ENCODE results near the gene RALGAPA2. TPM values are rescaled to one million over a fixed set of nuclear protein-coding genes. Genes with fewer than 3 reads are reported as not detected.

RALGAPA2 gene
- total RNA-seq, 3 donors from 2014 or later (not counting 1 experiment from before 2014, with no cell fraction given) = 26.6 to 33.9 (median 33.1) TPM

- intact Hi-C loops (cut with micrococcal nuclease) = no loop called here
- no peak for ATAC-seq
- Mint-ChIP-seq H3K4me1 (no peaks in the 10 kb centered on the region), H3K4me3 (no peak overlapping the region), H3K27me3 (ENCODE audit: low read depth in 2 of 2) (no peaks in the 10 kb centered on the region), H3K36me3 (peaks cover 17% of the 10 kb centered on the region), H3K27ac (no peak overlapping the region), H3K9me3 (no peaks in the 10 kb centered on the region)
- H3K4me1 ChIP-seq (ENCODE audit: control insufficient read depth, insufficient read depth, low read length) = no peaks in the 10 kb centered on the region
- H3K9me3 ChIP-seq (ENCODE audit: control insufficient read depth, insufficient read depth, low read length) = no peaks in the 10 kb centered on the region
- 74% methylated on average over 3 of the region's 8 CpGs for WGBS (ENCODE audit: insufficient coverage)
- TF ChIP-seq CTCF (IDR thresholded peaks at IDR 0.05) = no peak
- H3K4me3 ChIP-seq (ENCODE audit: low read length) = no peak overlapping the region
- no peak overlapping the region for H3K27ac ChIP-seq (ENCODE audit: low read length)
- no peaks in the 10 kb centered on the region for H3K27me3 ChIP-seq (ENCODE audit: control insufficient read depth, insufficient read depth, low read length)
- DNase-seq = no peak
- peaks cover 64% of the 10 kb centered on the region for H3K36me3 ChIP-seq (ENCODE audit: control insufficient read depth, insufficient read depth, low read length)
Measured at GRCh38 chr20:20497242-20497978, 215.0 kb downstream of the RALGAPA2 start.

- H3K9me3 ChIP-seq (ENCODE audit: control insufficient read depth, insufficient read depth, low read length) = no peaks in the 10 kb centered on the region
- peaks cover 54% of the 10 kb centered on the region for H3K36me3 ChIP-seq (ENCODE audit: control insufficient read depth, insufficient read depth, low read length)
- no peak for DNase-seq
- ATAC-seq = no peak
- H3K36me3 Mint-ChIP-seq = peaks cover 12% of the 10 kb centered on the region
- H3K27me3 ChIP-seq (ENCODE audit: control insufficient read depth, insufficient read depth, low read length) = no peaks in the 10 kb centered on the region
- H3K27ac Mint-ChIP-seq = no peak overlapping the region
- no peaks in the 10 kb centered on the region for H3K9me3 Mint-ChIP-seq
- H3K4me1 ChIP-seq (ENCODE audit: control insufficient read depth, insufficient read depth, low read length) = no peaks in the 10 kb centered on the region
- intact Hi-C loops (cut with micrococcal nuclease) = no loop called here
- H3K27ac ChIP-seq (ENCODE audit: low read length) = no peak overlapping the region
- H3K27me3 Mint-ChIP-seq (ENCODE audit: low read depth in 2 of 2) = no peaks in the 10 kb centered on the region
- TF ChIP-seq CTCF (IDR thresholded peaks at IDR 0.05) = no peak
- H3K4me3 ChIP-seq (ENCODE audit: low read length) = no peak overlapping the region
- 77% methylated on average over 8 of the region's 9 CpGs for WGBS (ENCODE audit: insufficient coverage)
- no peak overlapping the region for H3K4me3 Mint-ChIP-seq
- H3K4me1 Mint-ChIP-seq = no peaks in the 10 kb centered on the region
Measured at GRCh38 chr20:20495729-20496503, 216.5 kb downstream of the RALGAPA2 start.

GRCh38 chr20:20493701-20494100, 218.7 kb downstream of the RALGAPA2 start:
- Mint-ChIP-seq H3K4me1 (no peaks in the 10 kb centered on the region), H3K4me3 (no peak overlapping the region), H3K36me3 (peaks cover 10% of the 10 kb centered on the region), H3K27ac (no peak overlapping the region), H3K9me3 (no peaks in the 10 kb centered on the region), H3K27me3 (ENCODE audit: low read depth in 2 of 2) (no peaks in the 10 kb centered on the region)
- no peak for DNase-seq
- intact Hi-C loops (cut with micrococcal nuclease) = no loop called here
- Histone ChIP-seq H3K27me3 (ENCODE audit: control insufficient read depth, insufficient read depth, low read length) (no peaks in the 10 kb centered on the region), H3K27ac (ENCODE audit: low read length) (no peak overlapping the region), H3K36me3 (ENCODE audit: control insufficient read depth, insufficient read depth, low read length) (peaks cover 41% of the 10 kb centered on the region), H3K4me3 (ENCODE audit: low read length) (no peak overlapping the region), H3K9me3 (ENCODE audit: control insufficient read depth, insufficient read depth, low read length) (no peaks in the 10 kb centered on the region), H3K4me1 (ENCODE audit: control insufficient read depth, insufficient read depth, low read length) (no peaks in the 10 kb centered on the region)
- no peak for ATAC-seq
- no peak for TF ChIP-seq CTCF (IDR thresholded peaks at IDR 0.05)
- 100% methylated on average over 1 of the region's 2 CpGs for WGBS (ENCODE audit: insufficient coverage)

All from natural killer cell (primary cell).